Gastroesophageal sphincter (tissue), 4 donors: Measurements from ENCODE around the gene C4BPA. TPM values are rescaled to one million over a fixed set of nuclear protein-coding genes. Genes with fewer than 3 reads are reported as not detected.

Experiments
- ATAC-seq: fragments of 150-250 bp; one replicate; pipeline ENCODE4 v1.9.1; 2016; ENCODE audit warnings: mild to moderate bottlenecking, moderate library complexity
- H3K27ac ChIP-seq, 4 donors: fragments of 200-600 bp; sonication (generic) in 3 of 4; 1 replicate in 3 of 4; 2 replicates in 1 of 4; pipeline ENCODE4 v1.5.1; 2016 to 2019
- H3K27me3 ChIP-seq: fragments of 200-600 bp; sonication (generic); one replicate; pipeline ENCODE4 v1.5.1; 2019
- H3K36me3 ChIP-seq, 2 donors: fragments of 200-600 bp; sonication (generic); one replicate each; pipeline ENCODE4 v1.5.1; 2019; ENCODE audit warnings: control low read depth in 1 of 2
- H3K4me1 ChIP-seq, 3 donors: fragments of 200-600 bp; sonication (generic); 1 replicate in 2 of 3; 2 replicates in 1 of 3; pipeline ENCODE4 v1.5.1; 2016 to 2019; ENCODE audit warnings: control low read depth in 2 of 3
- H3K4me3 ChIP-seq, 2 donors: fragments of 200-600 bp; sonication (generic); one replicate each; pipeline ENCODE4 v1.5.1; 2019; ENCODE audit warnings: mild to moderate bottlenecking in 1 of 2, moderate library complexity in 1 of 2
- H3K9me3 ChIP-seq, 3 donors: fragments of 200-600 bp; sonication (generic); one replicate each; pipeline ENCODE4 v1.5.1; 2017 to 2019; ENCODE audit warnings: control low read depth in 2 of 3
- CTCF ChIP-seq, 4 experiments: fragments of 200-600 bp in 2 of 4; fragments of 450-650 bp in 2 of 4; sonication (generic) in 1 of 4; IDR thresholded peaks; one replicate each; pipeline ENCODE4 v1.5.1; 2017 to 2019; ENCODE audit warnings: antibody characterized with exemption in 4 of 4, mild to moderate bottlenecking in 2 of 4, moderate library complexity in 2 of 4
- EP300 ChIP-seq: sonication (generic); formaldehyde crosslinking; IDR thresholded peaks from one replicate; pipeline ENCODE4 v1.6.1; 2017; ENCODE audit warnings: antibody characterized with exemption, mild to moderate bottlenecking
- POLR2A ChIP-seq, 2 donors: fragments of 450-650 bp; IDR thresholded peaks; one replicate each; pipeline ENCODE4 v1.6.1; 2017; ENCODE audit warnings: antibody characterized with exemption in 2 of 2, mild to moderate bottlenecking in 2 of 2, moderate library complexity in 1 of 2
- POLR2AphosphoS5 ChIP-seq: sonication (generic); formaldehyde crosslinking; IDR thresholded peaks from one replicate; pipeline ENCODE4 v1.6.1; 2017; ENCODE audit warnings: antibody characterized with exemption
- WGBS, 2 donors: methylation state at CpG; one replicate each; pipeline ENCODE4 v1.1.5; 2018; ENCODE audit warnings: low coverage in 1 of 2; 5-methylcytosine and 5-hydroxymethylcytosine counted together
- total RNA-seq, 4 donors: library from RNA; depleted of rRNA; stranded (reverse); fragments of >200 nt; gene quantifications; one replicate each; pipeline ENCODE4 v1.1.0, GENCODE V29; 2016

C4BPA gene
- total RNA-seq, 4 donors from 2014 or later = 3.1 TPM; not detected in 3

- peaks cover 0 to 15% (median 12%) of the 10 kb centered on the region in 3 donors for H3K4me1 ChIP-seq
- H3K4me3 ChIP-seq = no peak overlapping the region
- no peak for ATAC-seq
- H3K27ac ChIP-seq = no peak overlapping the region
- WGBS, 2 donors = 79% methylated on average over 2 of the region's 4 CpGs
- H3K36me3 ChIP-seq = peaks cover 0 to 65% of the 10 kb centered on the region in 2 donors
- no peaks in the 10 kb centered on the region for H3K27me3 ChIP-seq
- H3K9me3 ChIP-seq = no peaks in the 10 kb centered on the region
- no peak for TF ChIP-seq EP300
- no peak for TF ChIP-seq POLR2A (IDR thresholded peaks at IDR 0.05)
- TF ChIP-seq CTCF (IDR thresholded peaks at IDR 0.05) = no peak
- TF ChIP-seq POLR2AphosphoS5 = no peak
Observed at GRCh38 chr1:207073906-207074820, 29.9 kb upstream of the C4BPA start.

- H3K9me3 ChIP-seq = no peaks in the 10 kb centered on the region
- no peak for TF ChIP-seq CTCF (IDR thresholded peaks at IDR 0.05)
- no peak for TF ChIP-seq EP300
- no peak for TF ChIP-seq POLR2A (IDR thresholded peaks at IDR 0.05)
- TF ChIP-seq POLR2AphosphoS5 = no peak
- peaks cover 0 to 15% (median 12%) of the 10 kb centered on the region in 3 donors for H3K4me1 ChIP-seq
- H3K27ac ChIP-seq = no peak overlapping the region
- peaks cover 0 to 53% of the 10 kb centered on the region in 2 donors for H3K36me3 ChIP-seq
- no peak for ATAC-seq
- H3K4me3 ChIP-seq = no peak overlapping the region
- no peaks in the 10 kb centered on the region for H3K27me3 ChIP-seq
- WGBS, 2 donors = 63 to 69% methylated on average over 5 of the region's 5 CpGs
Observed at GRCh38 chr1:207076181-207076955, 27.7 kb upstream of the C4BPA start.

- ATAC-seq = no peak
- TF ChIP-seq CTCF (IDR thresholded peaks at IDR 0.05) (no peak), POLR2A (IDR thresholded peaks at IDR 0.05) (no peak), EP300 (no peak), POLR2AphosphoS5 (no peak)
Observed at GRCh38 chr1:207077012-207077411, 27.0 kb upstream of the C4BPA start.

GRCh38 chr1:207077470-207078377 is 26.3 kb upstream of the C4BPA start:
- no peak overlapping the region for H3K27ac ChIP-seq
- ATAC-seq = peak; percentile 91
- peaks cover 0 to 47% of the 10 kb centered on the region in 2 donors for H3K36me3 ChIP-seq
- H3K4me3 ChIP-seq = no peak overlapping the region
- no peaks in the 10 kb centered on the region for H3K27me3 ChIP-seq
- TF ChIP-seq POLR2AphosphoS5 = peak; percentile 43
- TF ChIP-seq POLR2A (IDR thresholded peaks at IDR 0.05) = no peak
- TF ChIP-seq EP300 = no peak
- peak; percentile 77 to 86 (median 83) for TF ChIP-seq CTCF (IDR thresholded peaks at IDR 0.05)
- 29 to 40% methylated on average over 6 of the region's 6 CpGs for WGBS, 2 donors
- no peaks in the 10 kb centered on the region for H3K9me3 ChIP-seq
- peaks cover 0 to 15% (median 12%) of the 10 kb centered on the region in 3 donors for H3K4me1 ChIP-seq

More at GRCh38 chr1:207077012-207077411, 27.0 kb upstream of the C4BPA start:
- Histone ChIP-seq H3K4me3 (no peak overlapping the region), H3K27ac (no peak overlapping the region), H3K9me3 (no peaks in the 10 kb centered on the region), H3K27me3 (no peaks in the 10 kb centered on the region), H3K4me1 (peaks cover 0 to 15% (median 12%) of the 10 kb centered on the region in 3 donors), H3K36me3 (peaks cover 0 to 52% of the 10 kb centered on the region in 2 donors)
- 100% methylated on average over 1 of the region's 1 CpG; no CpG with 5 or more reads in 1 of the 2 donors for WGBS, 2 donors
